Activated T-helper 1 cell treated with anti-CD3 and anti-CD28 coated beads, Interleukin-12 subunit alpha, Interleukin-12 subunit beta, Interleukin-2, Interleukin-4 antibody, amounts not matched to agents 30 ng/mL and 10 ng/mL and 1 ng/mL, durations not matched to agents 14 hours and 24 hours and 36 hours (primary cell): Measurements from ENCODE around the gene CNPY3. TPM values are rescaled to one million over a fixed set of nuclear protein-coding genes. Genes with fewer than 3 reads are reported as not detected.
"Not testable (repeated sequence)": the region's sequence is repeated elsewhere in the genome, so short reads cannot be mapped to it uniquely, and the experiment has no call there.

Experiments used
- DNase-seq: peaks from one replicate; pipeline ENCODE4 v3.0.0; 2021; ENCODE audit warnings: low spot score
- H3K27ac Mint-ChIP-seq: one replicate; pipeline ENCODE4 v1.8.0; 2021; ENCODE audit warnings: mild to moderate bottlenecking, mixed read lengths
- H3K27me3 Mint-ChIP-seq: one replicate; pipeline ENCODE4 v1.8.0; 2022; ENCODE audit warnings: mild to moderate bottlenecking, moderate library complexity, mixed read lengths; ENCODE audit not compliant: insufficient read depth
- H3K36me3 Mint-ChIP-seq: one replicate; pipeline ENCODE4 v1.8.0; 2021; ENCODE audit warnings: low read depth, mixed read lengths
- H3K4me1 Mint-ChIP-seq: one replicate; pipeline ENCODE4 v1.8.0; 2021; ENCODE audit warnings: low read depth, mixed read lengths
- H3K4me3 Mint-ChIP-seq: one replicate; pipeline ENCODE4 v1.8.0; 2021; ENCODE audit warnings: mild to moderate bottlenecking, moderate library complexity, mixed read lengths
- H3K9me3 Mint-ChIP-seq: one replicate; pipeline ENCODE4 v1.8.0; 2021; ENCODE audit warnings: mixed read lengths
- intact Hi-C: fragments of 100-400 bp; cut with micrococcal nuclease; formaldehyde crosslinking; loops from one replicate; pipeline ENCODE4 v1.15.1; 2024
- total RNA-seq: library from RNA; stranded (reverse); gene quantifications from 2 replicates; pipeline ENCODE4 v1.2.3, GENCODE V29; 2022

CNPY3 gene
- total RNA-seq: 47.2 and 49.2 TPM in 2 replicates

DNA sequence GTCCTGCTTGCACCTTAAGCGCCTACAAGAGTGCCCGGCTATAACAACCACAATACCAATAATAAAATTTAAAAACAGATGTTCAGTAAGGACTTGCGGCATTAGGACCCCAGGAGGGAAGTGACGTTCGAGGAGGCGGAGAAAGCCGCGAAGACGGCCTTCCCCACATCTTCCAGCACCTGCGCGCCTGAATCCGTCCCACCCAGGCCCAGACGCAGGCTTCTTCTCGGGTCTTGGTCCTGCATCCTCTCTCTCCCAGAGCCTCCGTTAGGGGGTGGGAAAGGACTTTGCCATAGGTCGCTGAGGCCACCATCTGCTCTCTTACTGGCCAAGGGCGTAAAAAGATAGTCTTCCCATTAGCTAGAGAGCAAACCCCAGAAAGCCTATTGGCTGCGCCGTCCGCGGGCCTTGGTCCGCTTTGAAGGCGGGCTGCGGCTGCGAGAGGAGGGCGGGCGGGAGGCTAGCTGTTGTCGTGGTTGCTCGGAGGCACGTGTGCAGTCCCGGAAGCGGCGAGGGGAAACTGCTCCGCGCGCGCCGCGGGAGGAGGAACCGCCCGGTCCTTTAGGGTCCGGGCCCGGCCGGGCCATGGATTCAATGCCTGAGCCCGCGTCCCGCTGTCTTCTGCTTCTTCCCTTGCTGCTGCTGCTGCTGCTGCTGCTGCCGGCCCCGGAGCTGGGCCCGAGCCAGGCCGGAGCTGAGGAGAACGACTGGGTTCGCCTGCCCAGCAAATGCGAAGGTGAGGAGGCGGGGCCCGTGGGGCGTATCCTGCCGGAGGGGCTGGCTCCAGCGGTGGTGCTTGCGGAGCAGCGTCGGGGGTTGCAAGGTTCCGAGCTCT, at the start of gene CNPY3:
CNPY3 (plus strand) TSS at position 495 of the 835 bp plus-strand sequence; CDS start at position 586, 91 bp downstream.
- Mint-ChIP-seq H3K27me3 (no peaks in the 10 kb centered on the region), H3K27ac (peak within 1 kb of the TSS; percentile 98), H3K36me3 (peaks cover 18% of the 10 kb centered on the region), H3K9me3 (no peaks in the 10 kb centered on the region), H3K4me3 (peak within 1 kb of the TSS; percentile 99), H3K4me1 (peaks cover 38% of the 10 kb centered on the region)
- DNase-seq: peak; percentile 93
- intact Hi-C loops: loop anchor here (1.0 kb wide), 12 partner anchors 28 to 701 kb away; partner anchors contain the start of genes CUL7, KLC4, KLHDC3 and MRPL2

DNA sequence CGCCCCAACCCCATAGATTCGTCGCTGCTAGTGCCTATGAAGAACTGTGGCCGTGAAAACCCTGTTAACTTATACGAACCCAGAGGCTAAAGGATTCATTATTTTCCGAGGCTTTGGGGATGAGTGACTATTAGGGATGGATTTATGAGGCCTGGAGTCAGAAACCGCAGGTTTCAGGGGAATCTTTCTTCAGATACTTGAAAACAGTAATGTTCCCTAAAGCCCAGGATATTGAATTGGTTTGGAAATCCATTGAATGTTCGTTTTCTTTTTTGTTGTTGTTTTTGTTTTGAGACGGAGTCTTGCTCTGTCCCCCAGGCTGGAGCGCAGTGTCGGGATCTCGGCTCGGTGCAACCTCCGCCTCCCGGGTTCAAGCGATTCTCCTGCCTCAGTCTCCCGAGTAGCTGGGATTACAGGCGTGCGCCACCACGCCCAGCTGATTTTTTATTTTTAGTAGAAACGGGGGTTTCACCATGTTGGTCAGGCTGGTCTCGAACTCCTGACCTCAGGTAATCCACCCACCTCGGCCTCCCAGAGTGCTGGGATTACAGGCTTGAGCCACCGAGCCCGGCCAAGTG, 49.0 kb upstream of the CNPY3 start:
- H3K27ac Mint-ChIP-seq: peak overlapping the region; percentile 97
- H3K36me3 Mint-ChIP-seq: peaks cover 21% of the 10 kb centered on the region
- peaks cover 30% of the 10 kb centered on the region for H3K4me1 Mint-ChIP-seq
- H3K4me3 Mint-ChIP-seq: peak overlapping the region; percentile 96
- intact Hi-C loops, DNase-seq, H3K9me3 Mint-ChIP-seq, H3K27me3 Mint-ChIP-seq: not testable (repeated sequence)

DNA sequence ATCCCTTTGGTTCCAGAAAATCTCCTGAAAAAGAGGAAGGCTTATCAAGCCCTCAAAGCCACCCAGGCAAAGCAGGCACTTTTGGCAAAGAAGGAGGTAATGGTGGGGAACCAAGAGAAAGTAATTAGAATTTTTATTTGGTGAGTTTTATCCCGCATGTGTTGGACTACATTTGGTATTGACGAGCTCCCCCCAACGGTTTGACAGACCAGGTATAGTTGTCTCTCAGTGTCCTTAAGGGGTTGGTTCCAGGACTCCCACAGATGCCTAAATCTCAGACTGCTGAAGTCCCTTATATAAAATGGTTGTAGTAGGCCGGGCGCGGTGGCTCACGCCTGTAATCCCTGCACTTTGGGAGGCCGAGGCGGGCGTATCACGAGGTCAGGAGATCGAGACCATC, 48.4 kb upstream of the CNPY3 start:
- intact Hi-C loops, DNase-seq, H3K9me3 Mint-ChIP-seq, H3K27me3 Mint-ChIP-seq: not testable (repeated sequence)
- Mint-ChIP-seq H3K27ac (peak overlapping the region; percentile 97), H3K4me1 (peaks cover 30% of the 10 kb centered on the region), H3K4me3 (peak overlapping the region; percentile 96), H3K36me3 (peaks cover 25% of the 10 kb centered on the region)

DNA sequence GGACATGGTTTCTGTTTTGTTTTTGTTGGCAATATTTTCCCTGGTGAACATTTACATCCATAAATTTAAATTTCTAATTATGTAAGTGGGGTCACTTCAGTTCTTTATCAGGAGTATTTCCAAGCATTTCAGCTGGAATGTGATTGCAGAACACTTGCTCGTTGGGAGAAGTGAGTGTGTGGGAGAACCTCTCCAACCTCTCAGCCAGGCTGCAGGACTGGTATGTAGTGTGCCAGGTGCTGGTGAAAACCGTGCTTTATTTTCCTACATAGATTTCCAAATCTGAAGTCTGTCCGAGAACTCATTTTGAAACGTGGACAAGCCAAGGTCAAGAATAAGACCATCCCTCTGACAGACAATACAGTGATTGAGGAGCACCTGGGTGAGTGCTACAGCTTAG, 43.6 kb upstream of the CNPY3 start:
- Mint-ChIP-seq H3K36me3 (peaks cover 41% of the 10 kb centered on the region), H3K4me3 (no peak overlapping the region), H3K9me3 (no peaks in the 10 kb centered on the region), H3K4me1 (peaks cover 22% of the 10 kb centered on the region), H3K27ac (no peak overlapping the region), H3K27me3 (no peaks in the 10 kb centered on the region)
- intact Hi-C loops: no loop called here
- no peak for DNase-seq

DNA sequence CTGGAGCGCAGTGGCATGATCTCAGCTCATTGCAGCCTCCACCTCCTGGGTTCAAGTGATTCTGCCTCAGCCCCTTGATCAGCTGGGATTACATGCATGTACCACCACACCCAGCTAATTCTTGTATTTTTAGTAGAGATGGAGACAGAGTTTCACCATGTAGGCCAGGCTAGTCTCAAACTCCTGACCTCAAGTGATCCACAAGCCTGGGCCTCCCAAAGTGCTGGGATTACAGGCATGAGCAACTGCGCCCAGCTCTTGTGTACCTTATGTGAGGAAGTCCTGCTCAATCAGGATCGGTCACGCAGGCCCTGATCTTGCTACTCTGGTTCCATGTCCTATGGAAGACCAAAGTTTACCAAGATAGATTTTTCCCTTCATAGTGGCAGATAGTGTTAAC, 41.1 kb upstream of the CNPY3 start:
- H3K27ac Mint-ChIP-seq: not testable (repeated sequence)
- Mint-ChIP-seq H3K36me3 (peaks cover 38% of the 10 kb centered on the region), H3K4me1 (peaks cover 25% of the 10 kb centered on the region)

DNA sequence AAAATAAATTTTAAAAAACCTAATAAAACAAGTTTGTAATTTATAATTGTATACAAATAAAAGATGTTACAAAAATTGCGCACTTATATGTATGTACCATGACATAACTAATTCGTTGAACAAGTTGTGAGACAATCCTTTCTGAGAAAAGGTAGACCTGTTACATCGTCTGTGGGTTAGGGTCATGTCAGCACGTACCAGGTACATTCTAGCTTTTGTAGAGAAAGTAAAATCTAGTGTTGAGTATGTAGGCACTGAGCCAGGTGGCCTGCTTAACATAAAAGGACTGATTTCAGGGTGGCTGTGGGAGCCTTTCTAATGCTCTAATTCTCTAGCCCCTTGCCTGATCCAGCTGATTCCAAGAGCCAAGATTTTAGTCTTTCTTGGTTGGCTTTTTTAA, 39.5 kb upstream of the CNPY3 start:
- DNase-seq: no peak

More for the DNA sequence above, 41.1 kb upstream of the CNPY3 start:
- intact Hi-C loops, DNase-seq, H3K9me3 Mint-ChIP-seq, H3K27me3 Mint-ChIP-seq, H3K4me3 Mint-ChIP-seq: not testable (repeated sequence)

DNA sequence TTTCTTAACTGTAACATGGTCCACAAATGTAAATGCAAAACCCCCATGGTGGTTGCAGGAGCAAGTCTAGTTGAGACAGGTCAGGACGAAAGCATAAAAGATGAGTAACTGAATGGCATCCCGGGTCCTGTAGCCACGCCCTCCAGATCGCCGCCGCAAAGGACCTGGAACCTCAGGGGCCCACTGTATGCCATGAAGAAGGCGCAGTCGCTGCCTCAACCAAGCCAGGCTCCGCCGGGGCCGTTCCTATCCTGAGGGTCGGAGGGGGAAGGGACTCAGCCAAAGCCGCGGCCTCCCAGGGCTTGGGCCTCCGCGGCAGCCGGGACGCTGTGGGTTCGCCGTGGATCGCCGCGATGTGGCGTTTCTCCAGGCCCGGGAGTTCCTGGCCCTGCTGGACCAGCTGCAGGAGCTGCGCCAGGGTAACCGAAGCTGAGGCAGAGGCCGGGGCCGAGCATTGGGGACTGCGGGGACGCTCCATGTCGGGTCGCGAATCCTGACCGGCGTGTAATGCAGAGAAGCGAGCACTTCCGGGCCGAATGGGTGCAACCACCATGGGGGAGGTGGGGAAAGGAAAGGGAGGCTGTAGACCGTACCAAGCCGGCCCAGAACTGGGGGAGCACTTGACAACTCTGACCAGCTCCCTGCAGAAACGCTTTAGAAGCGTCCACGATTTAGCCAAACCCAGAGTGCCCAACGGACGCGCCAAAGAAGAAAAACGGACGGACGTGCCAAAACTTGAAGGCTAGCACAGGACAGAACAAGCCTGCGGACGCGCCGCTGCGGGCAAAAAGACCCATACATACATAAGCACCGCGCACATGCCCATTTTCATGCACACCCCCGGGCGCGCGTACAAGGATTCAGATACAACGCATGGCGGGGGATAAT, 38.7 kb upstream of the CNPY3 start:
- H3K36me3 Mint-ChIP-seq: peaks cover 22% of the 10 kb centered on the region
- peak; percentile 86 for DNase-seq
- no peaks in the 10 kb centered on the region for H3K27me3 Mint-ChIP-seq
- intact Hi-C loops: loop anchor here (1.0 to 5.0 kb wide), 6 partner anchors 9 to 323 kb away; partner anchors contain the start of genes CNPY3, RPL7L1, SRF and TBCC
- peak overlapping the region; percentile 84 for H3K4me3 Mint-ChIP-seq
- H3K27ac Mint-ChIP-seq: peak overlapping the region; percentile 89
- no peaks in the 10 kb centered on the region for H3K9me3 Mint-ChIP-seq
- peaks cover 12% of the 10 kb centered on the region for H3K4me1 Mint-ChIP-seq

More for the DNA sequence above, 39.5 kb upstream of the CNPY3 start:
- H3K27ac Mint-ChIP-seq: peak overlapping the region; percentile 89
- peaks cover 23% of the 10 kb centered on the region for H3K36me3 Mint-ChIP-seq
- peak overlapping the region; percentile 84 for H3K4me3 Mint-ChIP-seq
- peaks cover 12% of the 10 kb centered on the region for H3K4me1 Mint-ChIP-seq
- H3K9me3 Mint-ChIP-seq: no peaks in the 10 kb centered on the region
- H3K27me3 Mint-ChIP-seq: no peaks in the 10 kb centered on the region
- intact Hi-C loops: loop anchor here (1.0 to 5.0 kb wide), 6 partner anchors 9 to 323 kb away; partner anchors contain the start of genes CNPY3, RPL7L1, SRF and TBCC

DNA sequence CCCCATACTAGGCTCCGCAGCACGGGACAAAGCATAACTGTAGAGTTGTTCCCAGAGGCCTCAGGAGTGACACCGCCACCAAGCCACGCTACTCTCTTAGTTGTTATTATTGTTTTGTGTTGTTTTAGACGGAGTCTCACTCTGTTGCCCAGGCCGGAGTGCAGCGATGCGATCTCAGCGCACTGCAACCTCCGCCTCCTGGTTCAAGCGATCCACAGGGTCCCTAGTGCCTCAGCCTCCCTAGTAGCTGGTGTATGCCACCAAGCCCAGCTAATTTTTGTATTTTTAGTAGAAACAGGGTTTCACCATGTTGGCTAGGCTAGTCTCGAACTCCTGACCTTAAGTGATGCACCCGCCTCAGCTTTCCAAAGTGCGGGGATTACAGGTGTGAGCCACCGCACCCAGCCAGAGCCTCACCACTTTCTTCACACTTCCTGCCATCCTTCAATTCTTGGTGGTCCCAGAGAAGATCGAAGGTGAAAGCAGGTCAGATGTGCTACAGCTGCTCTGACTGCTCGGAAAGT, 38.0 kb upstream of the CNPY3 start:
- H3K27ac Mint-ChIP-seq: peak overlapping the region; percentile 89
- peaks cover 12% of the 10 kb centered on the region for H3K4me1 Mint-ChIP-seq
- no peak for DNase-seq
- H3K9me3 Mint-ChIP-seq: no peaks in the 10 kb centered on the region
- H3K36me3 Mint-ChIP-seq: peaks cover 15% of the 10 kb centered on the region
- peak overlapping the region; percentile 84 for H3K4me3 Mint-ChIP-seq
- intact Hi-C loops: loop anchor here (5.0 kb wide), 1 partner anchor 324 kb away; no protein-coding TSS in a partner anchor
- H3K27me3 Mint-ChIP-seq: no peaks in the 10 kb centered on the region

DNA sequence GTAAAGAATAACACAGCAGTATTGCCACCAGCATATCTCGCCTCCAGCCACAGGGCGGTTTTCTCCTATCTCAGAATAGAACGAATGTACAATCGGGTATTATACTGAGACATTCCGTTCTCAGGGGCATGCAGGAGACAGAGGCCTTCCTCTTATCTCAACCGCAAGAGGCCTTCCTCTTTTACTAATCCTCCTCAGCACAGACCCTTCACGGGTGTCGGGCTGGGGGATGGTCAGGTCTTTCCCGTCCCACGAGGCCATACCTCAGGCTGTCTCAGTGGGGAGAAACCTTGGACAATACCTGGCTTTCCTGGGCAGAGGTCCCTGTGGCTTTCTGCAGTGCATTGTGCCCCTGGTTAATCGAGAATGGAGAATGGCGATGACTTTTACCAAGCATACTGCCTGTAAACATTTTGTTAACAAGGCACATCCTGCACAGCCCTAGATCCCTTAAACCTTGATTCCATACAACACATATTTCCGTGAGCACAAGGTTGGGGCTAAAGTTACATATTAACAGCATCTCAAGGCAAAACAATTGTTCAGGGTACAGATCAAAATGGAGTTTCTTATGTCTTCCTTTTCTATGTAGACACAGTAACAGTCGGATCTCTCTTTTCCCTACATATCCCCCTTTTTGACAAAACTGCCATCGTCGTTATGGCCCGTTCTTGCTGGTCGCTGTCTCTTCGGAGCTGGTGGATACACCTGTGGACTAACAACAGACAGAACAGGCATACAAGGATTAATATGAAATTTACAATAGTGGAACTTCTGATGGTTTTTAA, 35.0 kb upstream of the CNPY3 start:
- not testable (repeated sequence) for H3K9me3 Mint-ChIP-seq, H3K27me3 Mint-ChIP-seq, H3K27ac Mint-ChIP-seq, H3K36me3 Mint-ChIP-seq, DNase-seq, H3K4me3 Mint-ChIP-seq
- H3K4me1 Mint-ChIP-seq: peaks cover 19% of the 10 kb centered on the region
- intact Hi-C loops: loop anchor here (5.0 kb wide), 1 partner anchor 327 kb away; no protein-coding TSS in a partner anchor

DNA sequence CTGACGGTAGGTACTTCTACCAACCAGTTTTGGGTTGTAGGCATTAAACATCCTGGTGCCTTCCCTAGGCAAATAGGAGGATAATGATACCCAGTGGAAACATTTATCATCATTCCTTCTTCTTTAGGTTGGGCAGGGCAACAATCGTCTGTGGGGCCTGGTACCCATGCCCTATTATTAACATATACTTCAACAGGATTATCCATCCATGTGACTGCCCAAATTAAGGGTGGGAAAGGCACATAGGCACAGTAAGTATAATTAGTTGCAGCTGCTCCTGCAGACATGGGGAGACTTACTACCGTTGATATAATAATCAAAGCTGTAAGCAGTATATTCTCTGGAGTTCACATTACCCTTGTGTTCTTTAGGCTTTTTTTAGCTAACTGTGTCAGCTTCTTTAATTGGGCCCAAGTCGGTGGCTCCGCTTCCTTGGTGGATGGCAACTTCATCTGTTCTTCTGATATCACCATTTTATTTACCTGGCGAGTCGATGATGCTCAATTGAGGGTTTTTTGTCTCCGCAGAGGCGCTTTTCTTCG, 33.0 kb upstream of the CNPY3 start:
- no peaks in the 10 kb centered on the region for H3K27me3 Mint-ChIP-seq
- no peaks in the 10 kb centered on the region for H3K9me3 Mint-ChIP-seq
- no peak overlapping the region for H3K4me3 Mint-ChIP-seq
- peaks cover 9% of the 10 kb centered on the region for H3K4me1 Mint-ChIP-seq
- DNase-seq: no peak
- no peaks in the 10 kb centered on the region for H3K36me3 Mint-ChIP-seq
- intact Hi-C loops: no loop called here
- H3K27ac Mint-ChIP-seq: no peak overlapping the region

DNA sequence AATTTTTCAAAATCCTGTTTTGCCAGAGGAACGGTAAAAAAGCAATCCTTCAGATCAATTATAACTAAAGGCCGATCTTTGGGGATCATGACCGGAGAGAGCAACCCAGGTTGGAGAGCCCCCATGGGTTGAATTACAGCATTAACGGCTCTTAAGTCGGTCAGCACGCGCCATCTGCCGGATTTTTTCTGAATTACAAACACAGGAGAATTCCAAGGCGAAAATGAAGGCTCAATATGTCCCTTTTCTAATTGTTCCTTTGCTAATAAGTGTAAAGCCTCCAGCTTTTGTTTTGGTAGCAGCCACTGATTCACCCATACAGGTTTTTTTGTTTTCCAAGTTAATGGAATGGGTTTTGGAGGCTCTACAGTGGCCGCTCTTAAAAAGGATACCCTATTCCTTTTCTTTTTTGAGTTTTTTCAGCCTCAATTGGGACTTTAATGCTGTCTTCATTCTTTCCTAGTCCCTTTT, 30.4 kb upstream of the CNPY3 start:
- no peaks in the 10 kb centered on the region for H3K27me3 Mint-ChIP-seq
- H3K27ac Mint-ChIP-seq: no peak overlapping the region
- no peak overlapping the region for H3K4me3 Mint-ChIP-seq
- intact Hi-C loops: loop anchor here (1.0 kb wide), 4 partner anchors 9 to 238 kb away; partner anchors contain the start of gene RPL7L1
- no peaks in the 10 kb centered on the region for H3K9me3 Mint-ChIP-seq
- H3K36me3 Mint-ChIP-seq: no peaks in the 10 kb centered on the region
- peaks cover 19% of the 10 kb centered on the region for H3K4me1 Mint-ChIP-seq
- DNase-seq: peak; percentile 62
